Peyer's patch (tissue), 4 donors: ENCODE results near the gene ERC1. TPM values are rescaled to one million over a fixed set of nuclear protein-coding genes. Genes with fewer than 3 reads are reported as not detected.

Source experiments
- DNase-seq, 3 donors: peaks; one replicate each; pipeline ENCODE4 v3.0.0-alpha.2; 2017 to 2019
- H3K27ac ChIP-seq, 4 donors: fragments of 200-600 bp; sonication (generic); one replicate each; pipeline ENCODE4 v1.5.1; 2016 to 2019
- H3K27me3 ChIP-seq, 2 donors: fragments of 200-600 bp; sonication (generic); one replicate each; pipeline ENCODE4 v1.5.1; 2019
- H3K36me3 ChIP-seq, 3 donors: fragments of 200-600 bp; sonication (generic); one replicate each; pipeline ENCODE4 v1.5.1; 2016 to 2019
- H3K4me1 ChIP-seq, 4 donors: fragments of 200-600 bp; sonication (generic); one replicate each; pipeline ENCODE4 v1.5.1; 2016 to 2019
- H3K4me3 ChIP-seq, 4 donors: fragments of 200-600 bp; sonication (generic); 1 replicate in 3 of 4; 2 replicates in 1 of 4; pipeline ENCODE4 v1.5.1; 2016 to 2019; ENCODE audit warnings: mild to moderate bottlenecking in 1 of 4
- H3K9me3 ChIP-seq, 4 donors: fragments of 200-600 bp; sonication (generic); one replicate each; pipeline ENCODE4 v1.5.1; 2016 to 2019; ENCODE audit warnings: mild to moderate bottlenecking in 1 of 4
- POLR2A ChIP-seq, 2 donors: fragments of 450-650 bp; IDR thresholded peaks; one replicate each; pipeline ENCODE4 v1.5.1; 2017; ENCODE audit warnings: antibody characterized with exemption in 2 of 2, mild to moderate bottlenecking in 2 of 2, moderate library complexity in 2 of 2
- total RNA-seq, 4 donors: library from RNA; depleted of rRNA; stranded (reverse); fragments of >200 nt; gene quantifications; one replicate each; pipeline ENCODE4 v1.1.0, GENCODE V29; 2016
- TF ChIP-seq, protein P1 (sequence below), 6 experiments: fragments of 450-650 bp in 4 of 6; fragments of 200-600 bp in 2 of 6; sonication (generic) in 1 of 6; IDR thresholded peaks; one replicate each; pipeline ENCODE4 v1.5.1; 2017 to 2019; ENCODE audit warnings: antibody characterized with exemption in 6 of 6, mild to moderate bottlenecking in 3 of 6, moderate library complexity in 1 of 6

Gene ERC1
- total RNA-seq, 4 donors from 2014 or later, result 26.5 to 184 (median 31.7) TPM

DNA sequence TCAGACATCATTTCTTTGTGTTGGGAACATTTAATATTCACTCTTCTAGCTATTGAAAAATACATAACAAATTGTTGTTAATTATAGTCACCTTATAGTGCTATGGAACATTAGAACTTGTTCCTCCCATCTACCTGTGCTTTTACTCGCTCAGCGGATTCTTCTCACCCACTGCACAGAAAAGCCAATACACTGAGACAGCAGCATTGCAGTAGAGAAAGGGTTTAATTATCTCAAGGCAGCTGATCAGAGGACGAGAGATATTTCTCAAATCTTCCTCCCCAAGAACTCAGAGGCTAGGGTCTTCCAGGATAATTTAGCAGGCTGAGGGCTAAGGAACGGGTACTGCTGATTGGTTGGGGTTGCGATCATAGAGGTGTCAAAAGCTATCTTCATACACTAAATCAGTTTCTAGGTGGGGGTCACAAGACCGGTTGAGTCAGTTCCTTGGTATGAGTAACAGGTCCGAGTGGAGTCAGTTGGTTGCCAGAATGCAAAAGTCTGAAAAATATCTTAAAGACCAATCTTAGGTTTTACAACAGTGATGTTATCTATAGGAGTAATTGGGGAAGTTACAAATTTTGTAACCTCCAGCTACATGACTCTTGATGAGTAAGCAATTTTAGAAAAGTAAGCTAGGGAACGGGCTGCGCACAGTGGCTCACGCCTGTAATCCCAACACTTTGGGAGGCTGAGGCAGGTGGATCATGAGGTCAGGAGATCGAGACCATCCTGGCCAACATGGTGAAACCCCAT is 430.2 kb downstream of the ERC1 start:
- H3K4me1 ChIP-seq, result no peaks in the 10 kb centered on the region
- no peaks in the 10 kb centered on the region for H3K36me3 ChIP-seq
- no peak overlapping the region for H3K27ac ChIP-seq
- no peaks in the 10 kb centered on the region for H3K27me3 ChIP-seq
- peaks cover 0 to 9% (median 0%) of the 10 kb centered on the region in 4 donors for H3K9me3 ChIP-seq
- TF ChIP-seq, protein P1, sequence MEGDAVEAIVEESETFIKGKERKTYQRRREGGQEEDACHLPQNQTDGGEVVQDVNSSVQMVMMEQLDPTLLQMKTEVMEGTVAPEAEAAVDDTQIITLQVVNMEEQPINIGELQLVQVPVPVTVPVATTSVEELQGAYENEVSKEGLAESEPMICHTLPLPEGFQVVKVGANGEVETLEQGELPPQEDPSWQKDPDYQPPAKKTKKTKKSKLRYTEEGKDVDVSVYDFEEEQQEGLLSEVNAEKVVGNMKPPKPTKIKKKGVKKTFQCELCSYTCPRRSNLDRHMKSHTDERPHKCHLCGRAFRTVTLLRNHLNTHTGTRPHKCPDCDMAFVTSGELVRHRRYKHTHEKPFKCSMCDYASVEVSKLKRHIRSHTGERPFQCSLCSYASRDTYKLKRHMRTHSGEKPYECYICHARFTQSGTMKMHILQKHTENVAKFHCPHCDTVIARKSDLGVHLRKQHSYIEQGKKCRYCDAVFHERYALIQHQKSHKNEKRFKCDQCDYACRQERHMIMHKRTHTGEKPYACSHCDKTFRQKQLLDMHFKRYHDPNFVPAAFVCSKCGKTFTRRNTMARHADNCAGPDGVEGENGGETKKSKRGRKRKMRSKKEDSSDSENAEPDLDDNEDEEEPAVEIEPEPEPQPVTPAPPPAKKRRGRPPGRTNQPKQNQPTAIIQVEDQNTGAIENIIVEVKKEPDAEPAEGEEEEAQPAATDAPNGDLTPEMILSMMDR (IDR thresholded peaks at IDR 0.05), result no peak
- TF ChIP-seq POLR2A (IDR thresholded peaks at IDR 0.05), result no peak
- no peak overlapping the region for H3K4me3 ChIP-seq
- no peak for DNase-seq

- Histone ChIP-seq H3K27me3 (no peaks in the 10 kb centered on the region), H3K4me1 (no peaks in the 10 kb centered on the region), H3K4me3 (no peak overlapping the region), H3K36me3 (no peaks in the 10 kb centered on the region), H3K27ac (no peak overlapping the region), H3K9me3 (peaks cover 0 to 9% (median 0%) of the 10 kb centered on the region in 4 donors)
- DNase-seq, result no peak
- TF ChIP-seq POLR2A (IDR thresholded peaks at IDR 0.05), result no peak
- TF ChIP-seq, protein P1 (IDR thresholded peaks at IDR 0.05), result no peak
Measured at GRCh38 chr12:1422604-1423315, 431.7 kb downstream of the ERC1 start.

DNA sequence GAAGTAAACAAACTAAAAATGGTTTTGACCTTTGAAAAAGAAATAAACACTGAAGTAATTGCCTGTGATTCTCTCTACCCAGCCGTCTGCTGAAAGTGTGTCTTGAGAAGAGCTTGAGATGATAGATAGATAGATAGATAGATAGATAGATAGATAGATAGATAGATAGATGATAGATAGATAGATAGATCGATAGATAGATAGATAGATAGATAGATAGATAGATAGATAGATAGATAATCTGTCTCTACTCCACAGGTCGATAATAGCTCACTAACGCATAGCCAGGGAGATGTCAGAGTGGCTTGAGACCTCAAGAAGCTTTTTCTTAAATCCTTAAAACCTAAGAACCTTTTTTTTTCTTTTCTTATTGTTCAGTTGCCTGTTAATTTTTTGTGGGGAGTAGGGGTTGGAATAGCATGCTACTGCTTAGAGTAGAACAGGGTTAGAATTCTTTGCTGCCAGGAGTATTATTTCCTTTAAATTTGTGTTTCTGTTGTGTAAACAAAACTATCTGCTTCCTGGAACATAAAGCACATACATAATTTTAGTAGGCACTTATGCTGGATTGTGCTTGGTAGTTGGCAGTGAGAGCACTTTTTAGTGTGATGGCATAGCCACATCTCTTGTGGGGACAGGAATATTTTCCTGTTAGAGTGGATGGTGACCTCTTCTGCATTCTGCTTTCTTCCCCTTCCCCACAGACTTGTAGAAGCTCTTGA is 433.8 kb downstream of the ERC1 start:
- H3K27me3 ChIP-seq, result no peaks in the 10 kb centered on the region
- no peak for DNase-seq
- TF ChIP-seq, protein P1 (IDR thresholded peaks at IDR 0.05), result no peak
- no peak for TF ChIP-seq POLR2A (IDR thresholded peaks at IDR 0.05)
- no peaks in the 10 kb centered on the region for H3K4me1 ChIP-seq
- H3K27ac ChIP-seq, result no peak overlapping the region
- H3K4me3 ChIP-seq, result no peak overlapping the region
- no peaks in the 10 kb centered on the region for H3K36me3 ChIP-seq
- H3K9me3 ChIP-seq, result peaks cover 0 to 9% (median 0%) of the 10 kb centered on the region in 4 donors

DNA sequence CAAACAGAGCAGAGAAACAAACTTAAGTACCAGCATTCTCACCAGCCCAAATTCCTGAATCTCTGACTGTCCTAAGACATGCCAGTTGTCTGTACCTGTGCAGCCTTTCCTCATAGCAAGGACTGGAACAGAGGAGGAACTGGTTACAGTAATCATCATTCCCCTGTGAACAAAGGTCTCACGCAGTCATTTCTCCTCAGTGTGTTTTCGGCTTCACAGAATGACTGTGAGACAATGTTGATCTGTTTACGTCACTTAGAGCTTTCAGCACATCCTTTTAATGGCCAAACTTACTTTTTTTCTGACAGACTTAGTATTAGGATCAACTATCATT is 434.3 kb downstream of the ERC1 start:
- Histone ChIP-seq H3K27ac (no peak overlapping the region), H3K4me3 (no peak overlapping the region), H3K4me1 (no peaks in the 10 kb centered on the region), H3K27me3 (no peaks in the 10 kb centered on the region), H3K36me3 (no peaks in the 10 kb centered on the region), H3K9me3 (peaks cover 0 to 9% (median 0%) of the 10 kb centered on the region in 4 donors)
- no peak for DNase-seq
- no peak for TF ChIP-seq POLR2A (IDR thresholded peaks at IDR 0.05)
- TF ChIP-seq, protein P1 (IDR thresholded peaks at IDR 0.05), result no peak

- Histone ChIP-seq H3K27ac (no peak overlapping the region), H3K27me3 (no peaks in the 10 kb centered on the region), H3K36me3 (no peaks in the 10 kb centered on the region), H3K4me1 (no peaks in the 10 kb centered on the region), H3K9me3 (no peaks in the 10 kb centered on the region), H3K4me3 (no peak overlapping the region)
- no peak for TF ChIP-seq POLR2A (IDR thresholded peaks at IDR 0.05)
- TF ChIP-seq, protein P1 (IDR thresholded peaks at IDR 0.05), result no peak
- DNase-seq, result no peak
Measured at GRCh38 chr12:1428671-1429070, 437.6 kb downstream of the ERC1 start.
